NCI-H1930 (cell line): ENCODE data around the gene CAPN7.
"Not testable (repeated sequence)": the region's sequence is repeated elsewhere in the genome, so short reads cannot be mapped to it uniquely, and the experiment has no call there.

Experiments used
- DNase-seq, 2 experiments: peaks; one replicate each; lab custom pipeline; 2025; lab: John Stamatoyannopoulos, UW

CAPN7 gene

DNA sequence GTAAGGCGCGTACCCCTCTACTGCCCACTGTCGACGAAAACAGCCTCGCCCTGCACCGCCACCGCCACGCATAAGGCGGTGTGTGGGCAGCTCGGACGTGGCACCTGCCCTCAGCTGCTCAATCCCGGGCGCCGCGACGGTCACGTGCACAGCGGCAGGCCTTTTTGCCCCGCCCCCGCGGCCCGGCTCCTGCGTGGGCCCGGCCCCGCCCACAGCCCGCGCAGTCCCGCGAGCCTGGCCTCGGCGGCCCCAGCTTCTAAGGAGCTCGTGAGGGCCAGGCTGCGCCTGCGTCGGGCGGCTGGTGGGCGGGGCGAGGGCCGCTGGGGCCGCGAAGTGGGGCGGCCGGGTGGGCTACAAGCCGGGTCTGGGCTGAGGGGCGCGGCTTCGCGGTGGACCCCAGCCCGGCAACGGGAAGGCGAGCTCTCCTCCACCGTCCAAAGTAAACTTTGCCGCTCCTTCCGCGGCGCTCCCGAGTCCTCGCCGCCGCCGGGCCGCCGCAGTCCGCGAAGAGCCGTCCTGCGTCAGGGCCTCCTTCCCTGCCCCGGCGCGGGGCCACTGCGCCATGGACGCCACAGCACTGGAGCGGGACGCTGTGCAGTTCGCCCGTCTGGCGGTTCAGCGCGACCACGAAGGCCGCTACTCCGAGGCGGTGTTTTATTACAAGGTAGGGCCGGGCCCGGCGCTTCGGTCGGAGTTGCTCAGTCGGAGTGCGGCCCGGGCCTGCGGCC is at the start of gene CAPN7:
Gene CAPN7 (plus strand): TSS at position 313 of the 728 bp plus-strand sequence. CDS start 250 bp downstream, at position 563.
- no peak for DNase-seq

DNA sequence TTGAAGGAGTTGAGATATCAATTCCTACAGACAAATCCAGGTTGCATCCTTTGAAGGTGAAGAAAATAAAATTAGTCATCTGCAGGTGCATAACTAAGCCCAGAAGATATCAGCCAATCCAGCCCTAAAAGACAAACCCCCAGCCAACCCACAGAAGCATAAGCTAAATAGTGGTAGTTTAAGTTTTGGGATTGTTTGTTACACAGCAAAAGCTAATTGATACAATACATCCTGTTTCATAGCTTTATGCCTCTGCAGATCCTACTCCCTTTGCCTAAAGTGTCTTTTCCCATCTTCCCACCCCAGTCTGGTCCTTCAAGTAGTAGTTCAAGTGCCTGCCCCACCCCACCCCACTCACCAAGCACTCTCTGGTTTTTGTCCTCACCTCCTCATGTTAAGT is 48.6 kb upstream of the CAPN7 start:
- DNase-seq = no peak

DNA sequence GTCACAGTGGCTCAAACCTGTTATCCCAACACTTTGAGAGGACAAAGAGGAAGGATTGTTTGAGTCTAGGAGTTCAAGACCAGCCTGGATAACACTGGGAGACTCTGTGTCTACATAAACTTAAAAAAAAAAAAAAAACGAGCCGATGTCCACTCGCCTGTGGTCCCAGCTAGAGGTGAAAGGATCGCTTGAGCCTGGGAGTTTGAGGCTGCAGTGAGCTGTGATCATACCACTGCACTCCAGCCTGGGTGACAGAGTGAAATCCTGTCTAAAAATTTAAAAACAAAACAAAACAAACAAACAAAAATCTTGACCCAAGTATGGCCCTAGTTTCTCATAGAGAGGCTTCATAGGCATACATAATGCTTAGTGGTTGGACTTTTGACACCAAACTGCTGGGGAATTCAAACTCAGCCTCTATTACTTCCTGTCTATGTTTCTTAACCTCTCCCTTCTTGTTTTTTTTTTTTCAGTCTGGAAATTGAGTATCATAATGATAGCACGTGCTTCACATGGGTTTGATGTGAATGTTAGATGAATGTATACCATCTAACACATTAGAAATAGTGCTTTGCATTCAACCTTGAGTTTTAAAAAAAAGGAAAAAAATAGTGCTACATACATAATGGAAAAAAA is 46.4 kb upstream of the CAPN7 start:
- DNase-seq = no peak

DNA sequence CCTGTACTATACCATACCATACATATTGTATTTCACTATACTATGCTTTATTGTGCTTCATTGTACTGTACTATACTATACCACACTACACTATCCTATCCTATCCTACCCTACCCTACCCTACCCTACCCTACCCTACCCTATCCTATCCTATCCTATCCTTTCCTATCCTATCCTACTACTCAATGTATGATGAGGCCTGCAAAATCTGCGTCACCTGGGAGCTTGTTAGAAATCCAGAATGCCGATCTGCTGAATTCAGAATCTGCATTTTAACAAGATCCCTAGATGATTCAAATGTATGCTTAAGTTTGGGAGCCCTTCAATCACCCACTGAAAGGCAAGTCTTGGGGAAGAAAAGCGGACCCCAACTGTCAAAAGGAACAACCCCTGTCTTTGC is 45.4 kb upstream of the CAPN7 start:
- DNase-seq = no peak

DNA sequence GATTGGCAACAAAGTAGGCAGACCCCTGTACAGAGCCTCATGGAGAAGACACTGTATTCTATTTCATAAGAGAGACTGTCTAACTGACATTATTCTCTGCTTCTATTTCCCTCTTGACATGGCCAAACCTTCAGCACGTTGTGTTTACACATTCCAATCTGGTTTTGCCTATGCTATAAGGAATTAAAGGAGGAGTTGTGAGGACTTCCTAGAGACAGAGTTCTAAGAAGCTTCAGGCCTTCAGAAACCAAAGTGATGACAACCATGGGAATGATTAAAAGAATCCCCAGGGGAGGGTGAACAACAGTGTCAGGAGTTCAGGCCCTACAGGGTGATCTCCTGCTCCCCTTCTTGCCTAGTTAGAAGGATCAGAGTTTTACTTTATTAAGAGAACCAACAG is 44.9 kb upstream of the CAPN7 start:
- no peak for DNase-seq

DNA sequence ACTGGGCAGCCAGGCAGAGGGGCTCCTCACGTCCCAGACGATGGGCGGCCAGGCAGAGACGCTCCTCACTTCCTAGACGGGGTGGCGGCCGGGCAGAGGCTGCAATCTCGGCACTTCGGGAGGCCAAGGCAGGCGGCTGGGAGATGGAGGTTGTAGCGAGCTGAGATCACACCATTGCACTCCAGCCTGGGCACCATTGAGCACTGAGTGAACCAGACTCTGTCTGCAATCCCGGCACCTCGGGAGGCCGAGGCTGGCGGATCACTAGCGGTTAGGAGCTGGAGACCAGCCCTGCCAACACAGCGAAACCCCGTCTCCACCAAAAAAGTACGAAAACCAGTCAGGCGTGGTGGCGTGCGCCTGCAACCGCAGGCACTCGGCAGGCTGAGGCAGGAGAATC is 42.4 kb upstream of the CAPN7 start:
- not testable (repeated sequence) for DNase-seq

DNA sequence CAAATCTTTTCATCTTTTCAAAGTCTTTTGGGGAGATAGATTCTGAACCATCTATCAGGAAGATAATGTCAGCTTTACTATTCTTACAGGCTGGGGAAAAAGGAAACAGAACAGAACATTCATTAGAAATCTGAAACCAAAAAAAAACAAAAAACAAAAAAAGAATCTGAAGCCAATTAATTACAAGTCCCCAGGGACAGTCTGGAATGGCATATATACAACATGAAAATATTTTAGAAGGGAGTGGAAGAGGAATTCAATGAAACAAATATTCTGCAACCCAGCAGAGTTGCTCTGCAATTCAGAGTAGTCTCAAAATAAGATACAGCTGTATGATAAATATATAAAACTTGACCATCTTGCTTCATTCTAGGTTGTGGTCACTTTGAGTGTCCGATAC is 41.7 kb upstream of the CAPN7 start:
- no peak for DNase-seq

DNA sequence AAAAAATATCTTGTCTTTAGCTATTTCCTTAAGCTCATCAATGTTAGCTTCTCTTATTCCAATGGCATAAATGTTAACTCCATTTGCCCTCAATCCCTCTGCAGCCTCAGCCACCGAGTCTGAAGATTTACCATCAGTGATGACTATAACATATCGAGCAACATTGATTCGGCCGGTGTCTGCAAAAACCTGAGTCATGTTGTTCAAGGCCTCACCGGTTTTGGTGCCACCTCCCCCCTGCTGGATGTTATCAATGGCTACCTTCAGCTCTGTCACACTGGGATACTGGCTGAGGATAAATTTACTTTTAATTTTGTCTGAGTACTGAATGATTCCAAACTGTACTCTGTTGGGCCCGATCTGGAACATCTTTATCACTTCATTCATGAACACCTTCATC is 41.0 kb upstream of the CAPN7 start:
- no peak for DNase-seq

DNA sequence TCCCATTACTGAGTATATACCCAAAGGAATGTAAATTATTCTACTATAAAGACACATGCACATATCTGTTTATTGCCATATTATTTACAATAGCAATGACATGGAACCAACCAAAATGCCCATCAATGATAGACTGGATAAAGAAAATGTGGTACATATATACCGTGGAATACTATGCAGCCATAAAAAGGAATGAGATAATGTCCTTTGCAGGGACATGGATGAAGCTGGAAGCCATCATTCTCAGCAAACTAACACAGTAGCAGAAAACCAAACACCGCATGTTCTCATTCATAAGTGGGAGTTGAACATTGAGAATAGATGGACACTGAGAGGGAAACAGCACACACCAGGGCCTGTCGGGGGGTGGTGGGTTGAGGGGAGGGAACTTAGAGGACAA is 39.7 kb upstream of the CAPN7 start:
- not testable (repeated sequence) for DNase-seq

DNA sequence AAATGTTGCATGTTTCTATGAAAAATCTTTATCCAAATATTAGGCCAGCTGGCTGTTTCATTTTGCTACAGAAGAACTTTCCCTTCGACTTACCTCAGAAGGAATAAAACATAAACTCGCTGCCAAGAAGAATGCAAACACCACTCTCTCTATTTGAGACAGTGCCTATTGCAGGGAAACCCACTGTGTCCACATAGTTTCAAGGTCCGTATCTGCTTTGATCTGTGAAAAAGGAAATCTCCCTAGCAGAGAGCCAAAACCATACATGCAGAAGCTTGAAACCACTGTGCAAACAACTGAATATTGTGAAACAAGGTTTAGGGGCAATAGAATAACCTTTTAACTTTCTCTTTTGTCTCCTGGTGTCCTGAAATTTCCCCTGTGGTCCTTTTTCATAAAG is 35.0 kb upstream of the CAPN7 start:
- DNase-seq = no peak

DNA sequence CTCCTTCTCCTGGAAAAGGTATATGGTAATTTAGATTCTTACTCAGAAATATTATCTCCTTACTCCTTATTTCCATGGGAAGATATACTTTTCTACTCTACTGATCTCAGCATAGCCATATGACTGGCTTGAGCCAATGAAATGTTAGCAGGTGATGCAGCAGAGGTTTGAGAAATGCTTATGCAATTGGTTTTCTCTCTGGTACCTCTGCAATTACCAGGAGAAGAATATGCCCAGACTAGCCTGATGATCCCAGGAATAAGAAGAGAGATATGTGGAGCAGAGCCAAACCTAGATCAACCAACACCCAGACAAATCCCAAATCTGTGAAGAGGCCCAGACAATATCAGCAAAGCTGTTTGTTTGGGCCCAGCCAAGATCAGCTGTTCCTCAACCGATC is 33.2 kb upstream of the CAPN7 start:
- DNase-seq = no peak

DNA sequence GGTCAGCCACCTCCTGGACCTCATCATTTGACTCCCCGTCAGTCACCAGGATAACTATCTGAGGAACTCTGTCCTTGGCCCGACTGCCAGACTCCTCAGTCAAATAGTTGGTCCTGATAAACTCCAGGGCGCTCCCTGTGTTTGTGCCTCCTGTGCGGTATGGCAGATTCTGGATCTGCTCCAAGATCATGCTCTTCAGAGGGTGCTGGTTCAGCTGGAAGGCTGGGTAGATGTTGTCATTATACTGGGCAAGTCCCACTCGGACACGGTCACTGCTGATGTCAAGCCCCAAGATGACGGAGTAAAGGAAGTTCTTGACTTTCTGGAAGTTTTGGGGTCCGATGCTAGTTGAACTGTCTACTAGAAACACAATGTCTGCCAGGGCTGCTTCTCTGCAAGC is 31.1 kb upstream of the CAPN7 start:
- no peak for DNase-seq

DNA sequence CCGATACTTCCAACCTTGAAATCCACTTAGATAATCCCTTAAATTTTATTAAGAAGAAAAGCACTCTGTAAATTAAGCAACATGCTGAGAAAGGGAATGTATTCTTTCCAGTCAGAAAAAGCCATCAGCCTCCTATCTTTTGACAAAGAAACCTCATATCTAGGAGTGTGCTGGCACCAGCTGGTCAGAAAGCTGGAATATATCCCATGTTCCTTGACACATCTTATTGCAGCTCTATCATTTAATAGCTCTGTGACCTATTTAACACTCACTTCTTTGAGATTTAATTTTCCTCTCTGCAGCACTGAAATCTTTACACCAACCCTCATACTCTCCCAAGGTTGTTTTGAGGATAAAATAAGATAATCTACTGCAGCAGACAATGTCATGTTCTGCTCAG is 30.4 kb upstream of the CAPN7 start:
- no peak for DNase-seq

DNA sequence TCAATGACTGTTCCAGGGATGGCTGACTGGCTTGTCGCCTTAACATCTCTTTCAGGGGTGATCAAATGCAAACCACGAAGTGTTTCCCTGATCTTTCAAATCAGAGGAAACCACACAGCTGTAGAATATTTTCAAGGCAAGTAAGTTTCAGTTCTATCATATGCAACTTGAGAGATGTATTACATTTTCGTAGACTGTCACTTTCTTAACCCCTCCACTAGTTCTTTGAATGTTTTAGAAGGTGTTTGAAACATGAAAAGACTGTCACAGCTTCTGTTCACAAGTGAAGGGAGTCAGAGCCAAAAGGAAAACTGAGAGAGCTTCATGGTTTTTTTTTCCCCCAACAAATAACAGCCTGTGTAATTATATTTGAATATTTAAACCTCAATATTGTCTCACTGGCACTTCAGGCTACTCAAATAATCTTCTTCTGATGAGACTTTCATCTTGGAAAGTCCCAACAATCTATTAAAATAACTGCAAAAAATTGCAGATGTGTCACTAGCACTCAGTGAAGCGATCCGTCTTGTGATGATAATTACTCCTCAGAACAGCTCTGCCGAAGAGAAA is 25.9 kb upstream of the CAPN7 start:
- no peak for DNase-seq

DNA sequence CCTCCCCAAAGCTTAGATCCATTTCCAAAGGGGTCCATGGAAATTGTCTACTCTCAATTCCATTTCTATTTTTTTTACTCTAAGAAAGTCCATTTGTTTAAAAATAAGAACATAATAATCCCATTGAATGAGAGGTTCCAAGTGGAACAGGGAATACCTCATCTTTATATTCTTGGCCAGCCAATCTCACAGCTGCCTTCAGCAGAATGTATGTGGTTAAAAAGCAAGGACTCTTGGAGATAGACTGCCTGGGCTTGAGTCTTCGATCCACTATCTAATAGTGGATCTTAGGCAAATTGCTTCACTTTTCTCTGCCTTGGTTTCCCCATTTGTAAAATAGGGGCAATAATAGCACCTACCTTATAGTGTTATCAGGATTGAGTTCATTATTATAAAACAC is 24.5 kb upstream of the CAPN7 start:
- DNase-seq = no peak

DNA sequence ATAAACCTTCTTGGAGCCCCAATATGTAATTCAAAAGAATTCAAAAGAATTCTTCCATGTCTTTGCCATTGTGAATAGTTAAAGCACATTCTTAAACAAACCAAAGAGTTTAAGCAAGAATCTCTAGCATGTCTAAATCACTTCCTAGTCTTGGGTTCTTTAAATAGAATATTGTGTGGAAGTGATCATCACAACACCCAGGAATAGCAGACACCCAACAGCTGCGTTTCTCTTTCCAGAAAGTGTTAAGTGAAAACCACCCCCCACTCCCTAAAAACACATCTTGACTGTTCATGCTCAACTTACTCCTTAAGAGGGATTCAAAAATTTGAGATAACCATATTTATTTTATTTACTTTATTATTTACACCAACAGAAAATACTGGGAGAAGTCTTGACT is 24.1 kb upstream of the CAPN7 start:
- no peak for DNase-seq

DNA sequence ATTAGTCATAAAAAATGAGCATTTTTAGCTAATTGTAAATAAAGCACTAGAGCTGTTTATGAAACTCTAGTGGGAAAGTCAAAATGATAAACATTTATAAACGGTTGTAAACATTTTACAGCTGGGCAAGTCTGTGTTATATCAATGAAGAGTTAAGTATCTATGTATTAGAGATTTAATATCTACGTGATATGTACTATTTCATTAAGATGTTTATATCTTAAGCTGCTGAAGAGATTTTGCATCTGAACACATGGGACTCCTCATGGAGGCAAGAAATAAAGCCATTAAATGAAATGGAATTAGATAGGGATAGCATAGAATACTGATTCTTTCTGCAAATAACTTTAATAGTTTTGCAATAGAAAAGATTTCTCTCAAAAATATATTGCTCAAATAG is 23.0 kb upstream of the CAPN7 start:
- DNase-seq = no peak

DNA sequence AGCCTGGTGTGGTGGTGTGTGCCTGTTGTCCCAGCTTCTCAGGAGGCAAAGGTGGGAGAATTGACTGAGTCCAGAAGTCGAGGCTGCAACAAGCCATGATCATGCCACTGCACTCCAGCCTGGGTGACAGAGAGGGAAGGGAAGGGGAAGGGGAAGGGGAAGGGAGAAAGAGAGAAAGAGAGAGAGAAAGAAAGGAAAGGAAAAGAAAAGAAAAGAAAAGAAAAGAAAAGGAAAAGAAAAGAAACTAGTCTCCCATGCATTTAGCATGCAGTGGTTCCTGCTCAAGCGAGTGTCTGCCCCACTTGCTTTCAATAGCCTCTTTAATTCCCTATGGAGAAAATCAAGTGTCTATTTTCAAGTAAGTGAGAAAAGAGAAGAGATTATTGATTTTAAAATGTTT is 20.6 kb upstream of the CAPN7 start:
- DNase-seq = no peak

DNA sequence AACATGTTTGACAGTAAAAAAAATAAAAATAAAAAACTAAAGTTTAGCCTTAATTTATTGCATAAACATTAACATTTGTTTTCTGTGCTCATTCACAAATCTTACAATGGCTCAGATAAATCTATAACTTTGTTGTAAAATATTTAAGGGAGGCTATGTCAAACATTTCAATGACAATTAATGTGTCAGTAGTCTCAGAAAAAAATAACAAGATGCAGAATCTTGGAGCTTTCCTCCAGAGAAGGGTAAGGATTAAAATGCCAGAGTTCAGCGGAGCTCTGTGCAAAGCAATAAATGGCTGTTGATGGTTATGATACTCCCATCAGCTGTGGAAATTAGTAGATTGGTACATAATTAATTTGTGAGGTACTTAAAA is 20.0 kb upstream of the CAPN7 start:
- no peak for DNase-seq

DNA sequence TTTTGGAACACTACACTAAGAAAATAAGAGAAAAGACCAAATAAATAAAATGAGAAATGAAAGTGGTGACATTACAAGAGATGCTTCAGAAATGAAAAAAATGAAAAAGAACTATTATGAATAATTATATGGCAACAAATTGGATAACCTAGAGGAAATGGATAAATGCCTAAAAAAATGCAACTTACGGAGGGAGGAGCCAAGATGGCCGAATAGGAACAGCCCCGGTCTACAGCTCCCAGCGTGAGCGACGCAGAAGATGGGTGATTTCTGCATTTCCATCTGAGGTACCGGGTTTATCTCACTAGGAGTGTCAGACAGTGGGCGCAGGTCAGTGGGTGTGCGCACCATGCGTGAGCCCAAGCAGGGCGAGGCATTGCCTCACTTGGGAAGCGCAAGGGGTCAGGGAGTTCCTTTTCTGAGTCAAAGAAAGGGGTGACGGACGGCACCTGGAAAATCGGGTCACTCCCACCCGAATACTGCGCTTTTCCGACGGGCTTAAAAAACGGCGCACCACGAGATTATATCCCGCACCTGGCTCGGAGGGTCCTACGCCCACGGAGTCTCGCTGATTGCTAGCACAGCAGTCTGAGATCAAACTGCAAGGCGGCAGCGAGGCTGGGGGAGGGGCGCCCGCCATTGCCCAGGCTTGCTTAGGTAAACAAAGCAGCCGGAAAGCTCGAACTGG is 19.4 kb upstream of the CAPN7 start:
- DNase-seq = not testable (repeated sequence)

DNA sequence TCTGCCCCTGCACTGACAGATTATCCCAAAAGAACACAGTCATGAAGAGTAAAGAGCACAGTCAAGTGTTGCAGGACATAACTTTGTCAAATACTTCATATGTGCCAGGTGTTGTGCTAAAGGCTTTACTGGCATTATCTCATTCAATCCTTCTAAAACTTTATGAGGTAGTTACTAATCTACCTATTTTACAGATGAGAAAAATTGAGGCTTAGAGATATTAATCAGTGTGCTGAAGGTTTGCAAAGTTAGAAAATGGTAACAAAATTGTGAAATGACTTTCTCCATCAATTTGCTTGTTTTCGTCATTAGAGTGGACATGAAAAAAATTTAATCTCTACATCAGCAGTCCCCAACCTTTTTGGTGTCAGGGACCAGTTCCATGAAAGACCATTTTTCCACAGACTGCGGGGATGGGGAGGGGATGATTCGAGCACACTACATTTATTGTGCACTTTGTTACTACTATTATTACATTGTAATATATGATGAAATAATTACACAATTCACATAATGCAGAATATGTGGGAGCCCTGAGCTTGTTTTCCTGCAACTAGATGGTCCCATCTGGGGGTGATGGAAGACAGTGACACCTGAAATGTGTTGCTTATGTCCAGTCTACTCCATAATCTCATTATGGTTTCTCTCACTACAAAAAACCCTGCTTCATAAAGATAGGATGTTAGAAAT is 8.6 kb upstream of the CAPN7 start:
- no peak for DNase-seq

DNA sequence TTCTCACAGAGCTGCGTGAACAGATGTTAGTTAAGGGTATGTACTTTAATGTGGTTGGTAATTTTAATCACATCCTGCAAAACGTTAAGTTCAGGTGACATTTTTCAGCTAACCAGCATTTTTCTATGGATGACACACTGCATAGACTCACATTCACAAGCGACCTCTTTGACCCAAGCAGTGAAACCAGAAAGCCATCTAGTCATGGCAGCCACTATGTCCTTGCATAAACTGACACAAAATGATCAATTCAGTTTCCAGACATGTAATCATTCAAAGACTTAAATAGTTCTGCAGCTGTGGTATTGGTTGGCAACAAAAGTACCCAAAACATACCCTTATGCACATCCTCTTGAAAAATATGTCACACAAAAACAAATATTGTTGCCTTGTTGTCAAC is 7.4 kb upstream of the CAPN7 start:
- no peak for DNase-seq
